H1 (cell line): ENCODE measurements around the gene FAM193B. TPM values are rescaled to one million over a fixed set of nuclear protein-coding genes. Genes with fewer than 3 reads are reported as not detected.

ENCODE experiments used
- CREB1 ChIP-seq: IDR thresholded peaks from 2 replicates; pipeline ENCODE4 v1.6.1; 2012; ENCODE audit warnings: inconsistent platforms
- CTBP2 ChIP-seq: IDR thresholded peaks from 2 replicates; pipeline ENCODE4 v1.7.0; 2011; ENCODE audit warnings: borderline replicate concordance, mild to moderate bottlenecking, moderate library complexity, mixed read lengths, low read length; ENCODE audit not compliant: insufficient read depth, insufficient read length
- EP300 ChIP-seq, 2 experiments: IDR thresholded peaks; 1 replicate in 1 of 2; 2 replicates in 1 of 2; pipeline ENCODE4 v1.6.1; 2011 to 2012; ENCODE audit warnings: low read depth in 2 of 2, low read length in 2 of 2, mild to moderate bottlenecking in 2 of 2, borderline replicate concordance in 1 of 2, inconsistent platforms in 1 of 2, moderate library complexity in 1 of 2
- EZH2 ChIP-seq: fragments of 200-600 bp; sonication (generic); IDR thresholded peaks from 2 replicates; pipeline ENCODE4 v1.7.1; 2012; ENCODE audit warnings: low read depth, mild to moderate bottlenecking, moderate library complexity, low read length, inconsistent platforms; ENCODE audit not compliant: severe bottlenecking
- PHF8 ChIP-seq: fragments of 200-600 bp; sonication (generic); conservative IDR thresholded peaks from 2 replicates; pipeline ENCODE4 v1.7.1; 2012; ENCODE audit warnings: low read depth, mild to moderate bottlenecking, inconsistent platforms, low read length, moderate library complexity
- POU5F1 ChIP-seq: IDR thresholded peaks from 2 replicates; pipeline ENCODE4 v1.6.1; 2011; ENCODE audit warnings: low read depth, mild to moderate bottlenecking, low read length, moderate library complexity
- SP1 ChIP-seq: IDR thresholded peaks from 2 replicates; pipeline ENCODE4 v1.6.1; 2011; ENCODE audit warnings: low read depth, low read length
- SP4 ChIP-seq: IDR thresholded peaks from 2 replicates; pipeline ENCODE4 v1.6.1; 2012; ENCODE audit warnings: low read length, inconsistent platforms
- polyA plus RNA-seq, 7 experiments: library from polyadenylated mRNA; depleted of rRNA in 3 of 7; stranded (reverse) in 5 of 7; unstranded in 2 of 7; fragments of >200 nt in 5 of 7; fragments of 200-250 nt in 2 of 7; gene quantifications; 1 replicate in 5 of 7; 2 replicates in 1 of 7; 4 replicates in 1 of 7; pipeline versions ENCODE4 v1.2.1 to v1.2.3, GENCODE V29; 2011 to 2013; ENCODE audit warnings: missing spikeins in 2 of 7, mixed read lengths in 2 of 7
- total RNA-seq: library from RNA; stranded (reverse); fragmentation: NEBNext Ultra II Directional; extraction: Animal tissue kit (Norgen Biotek cat#: 25700); gene quantifications from 2 replicates; pipeline ENCODE4 v1.2.1, GENCODE V29; 2021
- TF ChIP-seq, protein P1 (sequence below): fragments of 300-600 bp; sonication (generic); IDR thresholded peaks from 2 replicates; pipeline ENCODE4 v1.7.1; 2012; ENCODE audit warnings: low read length, moderate library complexity, mild to moderate bottlenecking, inconsistent platforms; ENCODE audit not compliant: insufficient replicate concordance
- TF ChIP-seq, protein P2 (sequence below): IDR thresholded peaks from 2 replicates; pipeline ENCODE4 v1.6.1; 2012; ENCODE audit warnings: low read length, inconsistent platforms

Gene FAM193B
- total and polyA plus RNA-seq, 2 of the 8 experiments (the other 6 are each of a cell fraction or from before 2014, with no cell fraction given), result 49.9 to 69.8 TPM

DNA sequence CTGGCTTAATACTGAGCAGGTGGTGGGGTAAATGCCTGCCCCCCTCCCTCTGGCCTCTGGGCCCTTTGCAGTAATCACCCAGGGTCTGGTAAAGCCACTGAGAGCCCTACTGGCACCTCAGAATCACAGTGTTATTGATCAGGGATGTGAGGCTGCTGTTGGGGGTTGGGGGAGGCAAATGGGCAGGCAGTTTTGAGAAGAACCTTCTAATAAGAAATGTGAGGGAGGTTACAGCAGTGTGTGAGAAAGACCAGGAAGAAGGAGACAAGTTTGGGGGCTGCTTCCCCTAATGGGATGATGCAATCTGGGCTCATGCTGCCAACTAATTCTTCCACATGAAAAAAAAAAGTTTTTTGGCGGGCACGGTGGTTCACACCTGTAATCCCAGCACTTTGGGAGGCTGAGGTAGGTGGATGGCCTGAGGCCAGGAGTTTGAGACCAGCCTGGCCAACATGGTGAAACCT lies 42.4 kb upstream of the FAM193B start (continued):
- TF ChIP-seq, protein P1, sequence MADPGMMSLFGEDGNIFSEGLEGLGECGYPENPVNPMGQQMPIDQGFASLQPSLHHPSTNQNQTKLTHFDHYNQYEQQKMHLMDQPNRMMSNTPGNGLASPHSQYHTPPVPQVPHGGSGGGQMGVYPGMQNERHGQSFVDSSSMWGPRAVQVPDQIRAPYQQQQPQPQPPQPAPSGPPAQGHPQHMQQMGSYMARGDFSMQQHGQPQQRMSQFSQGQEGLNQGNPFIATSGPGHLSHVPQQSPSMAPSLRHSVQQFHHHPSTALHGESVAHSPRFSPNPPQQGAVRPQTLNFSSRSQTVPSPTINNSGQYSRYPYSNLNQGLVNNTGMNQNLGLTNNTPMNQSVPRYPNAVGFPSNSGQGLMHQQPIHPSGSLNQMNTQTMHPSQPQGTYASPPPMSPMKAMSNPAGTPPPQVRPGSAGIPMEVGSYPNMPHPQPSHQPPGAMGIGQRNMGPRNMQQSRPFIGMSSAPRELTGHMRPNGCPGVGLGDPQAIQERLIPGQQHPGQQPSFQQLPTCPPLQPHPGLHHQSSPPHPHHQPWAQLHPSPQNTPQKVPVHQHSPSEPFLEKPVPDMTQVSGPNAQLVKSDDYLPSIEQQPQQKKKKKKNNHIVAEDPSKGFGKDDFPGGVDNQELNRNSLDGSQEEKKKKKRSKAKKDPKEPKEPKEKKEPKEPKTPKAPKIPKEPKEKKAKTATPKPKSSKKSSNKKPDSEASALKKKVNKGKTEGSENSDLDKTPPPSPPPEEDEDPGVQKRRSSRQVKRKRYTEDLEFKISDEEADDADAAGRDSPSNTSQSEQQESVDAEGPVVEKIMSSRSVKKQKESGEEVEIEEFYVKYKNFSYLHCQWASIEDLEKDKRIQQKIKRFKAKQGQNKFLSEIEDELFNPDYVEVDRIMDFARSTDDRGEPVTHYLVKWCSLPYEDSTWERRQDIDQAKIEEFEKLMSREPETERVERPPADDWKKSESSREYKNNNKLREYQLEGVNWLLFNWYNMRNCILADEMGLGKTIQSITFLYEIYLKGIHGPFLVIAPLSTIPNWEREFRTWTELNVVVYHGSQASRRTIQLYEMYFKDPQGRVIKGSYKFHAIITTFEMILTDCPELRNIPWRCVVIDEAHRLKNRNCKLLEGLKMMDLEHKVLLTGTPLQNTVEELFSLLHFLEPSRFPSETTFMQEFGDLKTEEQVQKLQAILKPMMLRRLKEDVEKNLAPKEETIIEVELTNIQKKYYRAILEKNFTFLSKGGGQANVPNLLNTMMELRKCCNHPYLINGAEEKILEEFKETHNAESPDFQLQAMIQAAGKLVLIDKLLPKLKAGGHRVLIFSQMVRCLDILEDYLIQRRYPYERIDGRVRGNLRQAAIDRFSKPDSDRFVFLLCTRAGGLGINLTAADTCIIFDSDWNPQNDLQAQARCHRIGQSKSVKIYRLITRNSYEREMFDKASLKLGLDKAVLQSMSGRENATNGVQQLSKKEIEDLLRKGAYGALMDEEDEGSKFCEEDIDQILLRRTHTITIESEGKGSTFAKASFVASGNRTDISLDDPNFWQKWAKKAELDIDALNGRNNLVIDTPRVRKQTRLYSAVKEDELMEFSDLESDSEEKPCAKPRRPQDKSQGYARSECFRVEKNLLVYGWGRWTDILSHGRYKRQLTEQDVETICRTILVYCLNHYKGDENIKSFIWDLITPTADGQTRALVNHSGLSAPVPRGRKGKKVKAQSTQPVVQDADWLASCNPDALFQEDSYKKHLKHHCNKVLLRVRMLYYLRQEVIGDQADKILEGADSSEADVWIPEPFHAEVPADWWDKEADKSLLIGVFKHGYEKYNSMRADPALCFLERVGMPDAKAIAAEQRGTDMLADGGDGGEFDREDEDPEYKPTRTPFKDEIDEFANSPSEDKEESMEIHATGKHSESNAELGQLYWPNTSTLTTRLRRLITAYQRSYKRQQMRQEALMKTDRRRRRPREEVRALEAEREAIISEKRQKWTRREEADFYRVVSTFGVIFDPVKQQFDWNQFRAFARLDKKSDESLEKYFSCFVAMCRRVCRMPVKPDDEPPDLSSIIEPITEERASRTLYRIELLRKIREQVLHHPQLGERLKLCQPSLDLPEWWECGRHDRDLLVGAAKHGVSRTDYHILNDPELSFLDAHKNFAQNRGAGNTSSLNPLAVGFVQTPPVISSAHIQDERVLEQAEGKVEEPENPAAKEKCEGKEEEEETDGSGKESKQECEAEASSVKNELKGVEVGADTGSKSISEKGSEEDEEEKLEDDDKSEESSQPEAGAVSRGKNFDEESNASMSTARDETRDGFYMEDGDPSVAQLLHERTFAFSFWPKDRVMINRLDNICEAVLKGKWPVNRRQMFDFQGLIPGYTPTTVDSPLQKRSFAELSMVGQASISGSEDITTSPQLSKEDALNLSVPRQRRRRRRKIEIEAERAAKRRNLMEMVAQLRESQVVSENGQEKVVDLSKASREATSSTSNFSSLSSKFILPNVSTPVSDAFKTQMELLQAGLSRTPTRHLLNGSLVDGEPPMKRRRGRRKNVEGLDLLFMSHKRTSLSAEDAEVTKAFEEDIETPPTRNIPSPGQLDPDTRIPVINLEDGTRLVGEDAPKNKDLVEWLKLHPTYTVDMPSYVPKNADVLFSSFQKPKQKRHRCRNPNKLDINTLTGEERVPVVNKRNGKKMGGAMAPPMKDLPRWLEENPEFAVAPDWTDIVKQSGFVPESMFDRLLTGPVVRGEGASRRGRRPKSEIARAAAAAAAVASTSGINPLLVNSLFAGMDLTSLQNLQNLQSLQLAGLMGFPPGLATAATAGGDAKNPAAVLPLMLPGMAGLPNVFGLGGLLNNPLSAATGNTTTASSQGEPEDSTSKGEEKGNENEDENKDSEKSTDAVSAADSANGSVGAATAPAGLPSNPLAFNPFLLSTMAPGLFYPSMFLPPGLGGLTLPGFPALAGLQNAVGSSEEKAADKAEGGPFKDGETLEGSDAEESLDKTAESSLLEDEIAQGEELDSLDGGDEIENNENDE, result no peak
- no peak for TF ChIP-seq CTBP2
- TF ChIP-seq EP300 (IDR thresholded peaks at IDR 0.05; ENCODE audit: borderline replicate concordance in 1 of 2, low read depth in 2 of 2, low read length in 2 of 2), result no peak
- no peak for TF ChIP-seq CREB1
- no peak for TF ChIP-seq SP1
- no peak for TF ChIP-seq POU5F1
- no peak for TF ChIP-seq SP4
- no peak for TF ChIP-seq PHF8
- no peak for TF ChIP-seq EZH2
- TF ChIP-seq, protein P2, sequence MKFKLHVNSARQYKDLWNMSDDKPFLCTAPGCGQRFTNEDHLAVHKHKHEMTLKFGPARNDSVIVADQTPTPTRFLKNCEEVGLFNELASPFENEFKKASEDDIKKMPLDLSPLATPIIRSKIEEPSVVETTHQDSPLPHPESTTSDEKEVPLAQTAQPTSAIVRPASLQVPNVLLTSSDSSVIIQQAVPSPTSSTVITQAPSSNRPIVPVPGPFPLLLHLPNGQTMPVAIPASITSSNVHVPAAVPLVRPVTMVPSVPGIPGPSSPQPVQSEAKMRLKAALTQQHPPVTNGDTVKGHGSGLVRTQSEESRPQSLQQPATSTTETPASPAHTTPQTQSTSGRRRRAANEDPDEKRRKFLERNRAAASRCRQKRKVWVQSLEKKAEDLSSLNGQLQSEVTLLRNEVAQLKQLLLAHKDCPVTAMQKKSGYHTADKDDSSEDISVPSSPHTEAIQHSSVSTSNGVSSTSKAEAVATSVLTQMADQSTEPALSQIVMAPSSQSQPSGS, result no peak
